ENCODE data around the gene WDR17.

The WDR17 gene

GRCh38 chr4:176065435-176066291, at the start of gene WDR17:
TSS of gene WDR17 (plus strand) at chr4:176065841. CDS start at chr4:176111581, 45,740 bp downstream.
- H3K4me3 ChIP-seq (ENCODE audit: low read length) = peak within 1 kb of the TSS; percentile 89
- peaks cover 5% of the 10 kb centered on the region for H3K4me1 ChIP-seq (ENCODE audit: control insufficient read depth, low read depth, low read length)
- H3K27ac ChIP-seq (ENCODE audit: low read length) = peak within 1 kb of the TSS; percentile 93
- no peaks in the 10 kb centered on the region for H3K36me3 ChIP-seq (ENCODE audit: control insufficient read depth, low read depth, low read length)
- peak within 1 kb of the TSS; percentile 77 for H3K9ac ChIP-seq (ENCODE audit: low read length)
- no peaks in the 10 kb centered on the region for H3K27me3 ChIP-seq (ENCODE audit: control insufficient read depth, insufficient read depth, low read length)
- no peaks in the 10 kb centered on the region for H3K9me3 ChIP-seq (ENCODE audit: control insufficient read depth, low read depth, low read length)

GRCh38 chr4:176016601-176017000, 49.0 kb upstream of the WDR17 start:
- no peak overlapping the region for H3K4me3 ChIP-seq (ENCODE audit: low read length)
- no peaks in the 10 kb centered on the region for H3K36me3 ChIP-seq (ENCODE audit: control insufficient read depth, low read depth, low read length)
- H3K27ac ChIP-seq (ENCODE audit: low read length) = no peak overlapping the region
- no peak overlapping the region for H3K9ac ChIP-seq (ENCODE audit: low read length)
- no peaks in the 10 kb centered on the region for H3K9me3 ChIP-seq (ENCODE audit: control insufficient read depth, low read depth, low read length)
- no peaks in the 10 kb centered on the region for H3K27me3 ChIP-seq (ENCODE audit: control insufficient read depth, insufficient read depth, low read length)
- H3K4me1 ChIP-seq (ENCODE audit: control insufficient read depth, low read depth, low read length) = no peaks in the 10 kb centered on the region

- Histone ChIP-seq H3K27ac (ENCODE audit: low read length) (no peak overlapping the region), H3K4me3 (ENCODE audit: low read length) (no peak overlapping the region), H3K9ac (ENCODE audit: low read length) (no peak overlapping the region), H3K4me1 (ENCODE audit: control insufficient read depth, low read depth, low read length) (no peaks in the 10 kb centered on the region), H3K27me3 (ENCODE audit: control insufficient read depth, insufficient read depth, low read length) (no peaks in the 10 kb centered on the region), H3K9me3 (ENCODE audit: control insufficient read depth, low read depth, low read length) (no peaks in the 10 kb centered on the region), H3K36me3 (ENCODE audit: control insufficient read depth, low read depth, low read length) (no peaks in the 10 kb centered on the region)
These were observed 45.1 kb upstream of the WDR17 start for GRCh38 chr4:176020481-176021085.

GRCh38 chr4:176030391-176030790, 35.2 kb upstream of the WDR17 start:
- Histone ChIP-seq H3K36me3 (ENCODE audit: control insufficient read depth, low read depth, low read length) (no peaks in the 10 kb centered on the region), H3K27me3 (ENCODE audit: control insufficient read depth, insufficient read depth, low read length) (no peaks in the 10 kb centered on the region), H3K9ac (ENCODE audit: low read length) (no peak overlapping the region), H3K4me3 (ENCODE audit: low read length) (no peak overlapping the region), H3K9me3 (ENCODE audit: control insufficient read depth, low read depth, low read length) (no peaks in the 10 kb centered on the region), H3K4me1 (ENCODE audit: control insufficient read depth, low read depth, low read length) (no peaks in the 10 kb centered on the region), H3K27ac (ENCODE audit: low read length) (no peak overlapping the region)

GRCh38 chr4:176031922-176032321, 33.7 kb upstream of the WDR17 start:
- no peak overlapping the region for H3K9ac ChIP-seq (ENCODE audit: low read length)
- no peak overlapping the region for H3K4me3 ChIP-seq (ENCODE audit: low read length)
- H3K36me3 ChIP-seq (ENCODE audit: control insufficient read depth, low read depth, low read length) = no peaks in the 10 kb centered on the region
- H3K9me3 ChIP-seq (ENCODE audit: control insufficient read depth, low read depth, low read length) = no peaks in the 10 kb centered on the region
- H3K27ac ChIP-seq (ENCODE audit: low read length) = no peak overlapping the region
- H3K27me3 ChIP-seq (ENCODE audit: control insufficient read depth, insufficient read depth, low read length) = no peaks in the 10 kb centered on the region
- no peaks in the 10 kb centered on the region for H3K4me1 ChIP-seq (ENCODE audit: control insufficient read depth, low read depth, low read length)

- Histone ChIP-seq H3K27me3 (ENCODE audit: control insufficient read depth, insufficient read depth, low read length) (no peaks in the 10 kb centered on the region), H3K4me3 (ENCODE audit: low read length) (no peak overlapping the region), H3K9me3 (ENCODE audit: control insufficient read depth, low read depth, low read length) (no peaks in the 10 kb centered on the region), H3K4me1 (ENCODE audit: control insufficient read depth, low read depth, low read length) (no peaks in the 10 kb centered on the region), H3K9ac (ENCODE audit: low read length) (no peak overlapping the region), H3K36me3 (ENCODE audit: control insufficient read depth, low read depth, low read length) (no peaks in the 10 kb centered on the region), H3K27ac (ENCODE audit: low read length) (no peak overlapping the region)
These were observed 33.2 kb upstream of the WDR17 start for GRCh38 chr4:176032454-176032853.

- H3K9ac ChIP-seq (ENCODE audit: low read length) = no peak overlapping the region
- H3K36me3 ChIP-seq (ENCODE audit: control insufficient read depth, low read depth, low read length) = no peaks in the 10 kb centered on the region
These were observed 31.1 kb upstream of the WDR17 start for GRCh38 chr4:176034499-176034898.

GRCh38 chr4:176034936-176035335, 30.7 kb upstream of the WDR17 start:
- Histone ChIP-seq H3K27ac (ENCODE audit: low read length) (no peak overlapping the region), H3K36me3 (ENCODE audit: control insufficient read depth, low read depth, low read length) (no peaks in the 10 kb centered on the region), H3K4me1 (ENCODE audit: control insufficient read depth, low read depth, low read length) (no peaks in the 10 kb centered on the region), H3K9me3 (ENCODE audit: control insufficient read depth, low read depth, low read length) (no peaks in the 10 kb centered on the region), H3K9ac (ENCODE audit: low read length) (no peak overlapping the region), H3K4me3 (ENCODE audit: low read length) (no peak overlapping the region), H3K27me3 (ENCODE audit: control insufficient read depth, insufficient read depth, low read length) (no peaks in the 10 kb centered on the region)

More at GRCh38 chr4:176034499-176034898, 31.1 kb upstream of the WDR17 start:
- no peaks in the 10 kb centered on the region for H3K4me1 ChIP-seq (ENCODE audit: control insufficient read depth, low read depth, low read length)
- no peaks in the 10 kb centered on the region for H3K9me3 ChIP-seq (ENCODE audit: control insufficient read depth, low read depth, low read length)
- no peak overlapping the region for H3K4me3 ChIP-seq (ENCODE audit: low read length)
- H3K27me3 ChIP-seq (ENCODE audit: control insufficient read depth, insufficient read depth, low read length) = no peaks in the 10 kb centered on the region
- no peak overlapping the region for H3K27ac ChIP-seq (ENCODE audit: low read length)

- no peak overlapping the region for H3K9ac ChIP-seq (ENCODE audit: low read length)
- no peak overlapping the region for H3K27ac ChIP-seq (ENCODE audit: low read length)
These were observed 28.9 kb upstream of the WDR17 start for GRCh38 chr4:176036585-176037205.

GRCh38 chr4:176038789-176039188, 26.9 kb upstream of the WDR17 start:
- Histone ChIP-seq H3K4me1 (ENCODE audit: control insufficient read depth, low read depth, low read length) (no peaks in the 10 kb centered on the region), H3K9me3 (ENCODE audit: control insufficient read depth, low read depth, low read length) (no peaks in the 10 kb centered on the region), H3K4me3 (ENCODE audit: low read length) (no peak overlapping the region), H3K27me3 (ENCODE audit: control insufficient read depth, insufficient read depth, low read length) (no peaks in the 10 kb centered on the region), H3K36me3 (ENCODE audit: control insufficient read depth, low read depth, low read length) (no peaks in the 10 kb centered on the region), H3K27ac (ENCODE audit: low read length) (no peak overlapping the region), H3K9ac (ENCODE audit: low read length) (no peak overlapping the region)

More at GRCh38 chr4:176036585-176037205, 28.9 kb upstream of the WDR17 start:
- no peaks in the 10 kb centered on the region for H3K4me1 ChIP-seq (ENCODE audit: control insufficient read depth, low read depth, low read length)
- H3K4me3 ChIP-seq (ENCODE audit: low read length) = no peak overlapping the region
- H3K36me3 ChIP-seq (ENCODE audit: control insufficient read depth, low read depth, low read length) = no peaks in the 10 kb centered on the region
- no peaks in the 10 kb centered on the region for H3K9me3 ChIP-seq (ENCODE audit: control insufficient read depth, low read depth, low read length)
- H3K27me3 ChIP-seq (ENCODE audit: control insufficient read depth, insufficient read depth, low read length) = no peaks in the 10 kb centered on the region

GRCh38 chr4:176042195-176042594, 23.4 kb upstream of the WDR17 start:
- Histone ChIP-seq H3K9me3 (ENCODE audit: control insufficient read depth, low read depth, low read length) (no peaks in the 10 kb centered on the region), H3K4me1 (ENCODE audit: control insufficient read depth, low read depth, low read length) (no peaks in the 10 kb centered on the region), H3K27ac (ENCODE audit: low read length) (no peak overlapping the region), H3K36me3 (ENCODE audit: control insufficient read depth, low read depth, low read length) (no peaks in the 10 kb centered on the region), H3K27me3 (ENCODE audit: control insufficient read depth, insufficient read depth, low read length) (no peaks in the 10 kb centered on the region), H3K4me3 (ENCODE audit: low read length) (no peak overlapping the region), H3K9ac (ENCODE audit: low read length) (no peak overlapping the region)
